ENCODE data around the gene DISP3.
A peak's percentile ranks its signal among the peaks of the same experiment; 100 is the strongest.

Gene DISP3

GRCh38 chr1:11478571-11479374 lies at the start of gene DISP3:
DISP3 (plus strand) TSS chr1:11479155; CDS start chr1:11500993, 21,838 bp downstream.
- Histone ChIP-seq H3K79me2 (no peaks in the 10 kb centered on the region), H3K9ac (no peak within 1 kb of the TSS), H3K27me3 (ENCODE audit: control insufficient read depth, insufficient read depth, low read length) (no peaks in the 10 kb centered on the region), H3K9me3 (ENCODE audit: control insufficient read depth, low read length) (no peaks in the 10 kb centered on the region), H3K27ac (peak within 1 kb of the TSS; percentile 53), H3K36me3 (ENCODE audit: control insufficient read depth, insufficient read depth, low read length) (no peaks in the 10 kb centered on the region), H3K4me2 (ENCODE audit: low read length) (peak within 1 kb of the TSS; percentile 71), H3K4me3 (ENCODE audit: low read depth, low read length) (peak within 1 kb of the TSS; percentile 27), H3K4me1 (peaks cover 5% of the 10 kb centered on the region), H2AFZ (peak within 1 kb of the TSS; percentile 89)
- peak; percentile 58 for TF ChIP-seq CTCF (IDR thresholded peaks at IDR 0.05)

- Histone ChIP-seq H3K4me2 (ENCODE audit: low read length) (no peak overlapping the region), H3K9ac (no peak overlapping the region), H3K36me3 (ENCODE audit: control insufficient read depth, insufficient read depth, low read length) (no peaks in the 10 kb centered on the region), H3K27ac (no peak overlapping the region), H3K4me1 (no peaks in the 10 kb centered on the region), H2AFZ (no peak overlapping the region), H3K79me2 (no peaks in the 10 kb centered on the region), H3K9me3 (ENCODE audit: control insufficient read depth, low read length) (no peaks in the 10 kb centered on the region), H3K27me3 (ENCODE audit: control insufficient read depth, insufficient read depth, low read length) (no peaks in the 10 kb centered on the region), H3K4me3 (ENCODE audit: low read depth, low read length) (no peak overlapping the region)
- TF ChIP-seq CTCF (IDR thresholded peaks at IDR 0.05), result no peak
Observed at GRCh38 chr1:11429226-11429625, 49.7 kb upstream of the DISP3 start.

- Histone ChIP-seq H3K79me2 (no peaks in the 10 kb centered on the region), H3K4me1 (no peaks in the 10 kb centered on the region), H2AFZ (no peak overlapping the region), H3K4me2 (ENCODE audit: low read length) (no peak overlapping the region), H3K4me3 (ENCODE audit: low read depth, low read length) (no peak overlapping the region), H3K27ac (no peak overlapping the region), H3K27me3 (ENCODE audit: control insufficient read depth, insufficient read depth, low read length) (no peaks in the 10 kb centered on the region), H3K9me3 (ENCODE audit: control insufficient read depth, low read length) (no peaks in the 10 kb centered on the region), H3K9ac (no peak overlapping the region), H3K36me3 (ENCODE audit: control insufficient read depth, insufficient read depth, low read length) (no peaks in the 10 kb centered on the region)
- TF ChIP-seq CTCF (IDR thresholded peaks at IDR 0.05), result no peak
Observed at GRCh38 chr1:11429935-11430334, 49.0 kb upstream of the DISP3 start.

GRCh38 chr1:11431941-11432507 lies 46.9 kb upstream of the DISP3 start:
- Histone ChIP-seq H3K9ac (no peak overlapping the region), H3K27me3 (ENCODE audit: control insufficient read depth, insufficient read depth, low read length) (no peaks in the 10 kb centered on the region), H3K36me3 (ENCODE audit: control insufficient read depth, insufficient read depth, low read length) (no peaks in the 10 kb centered on the region), H3K27ac (no peak overlapping the region), H3K4me2 (ENCODE audit: low read length) (no peak overlapping the region), H3K79me2 (no peaks in the 10 kb centered on the region), H2AFZ (no peak overlapping the region), H3K4me3 (ENCODE audit: low read depth, low read length) (no peak overlapping the region), H3K9me3 (ENCODE audit: control insufficient read depth, low read length) (no peaks in the 10 kb centered on the region), H3K4me1 (no peaks in the 10 kb centered on the region)
- no peak for TF ChIP-seq CTCF (IDR thresholded peaks at IDR 0.05)

Measured in parathyroid adenoma (tissue), 2 donors.